ENCODE data around the gene WDR3.

Gene WDR3

DNA sequence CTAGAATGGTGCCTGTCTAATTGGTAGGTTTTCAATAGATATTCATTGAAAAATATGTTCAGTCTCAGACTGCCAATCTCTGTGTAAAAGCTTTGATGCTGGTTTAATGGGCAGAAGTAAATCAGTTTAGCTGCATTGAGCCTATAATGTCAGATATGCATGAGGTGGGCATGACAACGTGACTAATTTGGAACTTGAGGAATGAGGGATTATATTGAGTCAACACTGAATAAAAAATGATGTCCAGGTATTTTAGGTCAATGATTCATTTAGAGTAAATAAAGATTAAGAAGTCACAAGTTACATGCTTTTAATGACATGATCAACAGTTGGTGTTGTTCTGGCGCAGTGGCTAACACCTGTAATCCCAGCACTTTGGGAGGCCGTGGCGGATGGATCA, 3.0 kb downstream of the WDR3 start:
- no peak for DNase-seq (ENCODE audit: low read depth, low spot score)
- no peak overlapping the region for H3K4me3 ChIP-seq (ENCODE audit: low read length)

- no peak for DNase-seq (ENCODE audit: low read depth, low spot score)
- no peak overlapping the region for H3K4me3 ChIP-seq (ENCODE audit: low read length)
These were observed 4.2 kb downstream of the WDR3 start for GRCh38 chr1:117933769-117934168.

DNA sequence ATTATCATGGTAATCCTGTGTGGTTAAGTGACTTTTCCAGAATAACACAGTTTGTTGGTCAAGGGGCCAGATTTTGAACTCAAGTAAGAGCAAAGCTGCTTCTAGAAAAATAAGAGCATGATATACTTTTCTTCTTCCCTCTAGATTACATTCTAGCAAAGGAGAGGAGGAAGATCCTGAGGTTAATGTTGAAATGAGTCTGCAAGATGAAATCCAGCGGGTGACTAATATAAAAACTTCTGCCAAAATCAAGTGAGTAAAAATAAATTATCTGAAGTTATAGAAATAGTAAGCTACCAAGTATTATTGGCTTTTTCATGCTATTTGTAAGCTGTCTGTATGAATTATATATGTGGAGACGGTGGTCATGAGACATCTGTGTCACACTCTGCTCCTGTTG, 12.8 kb downstream of the WDR3 start:
- DNase-seq (ENCODE audit: low read depth, low spot score): no peak
- H3K4me3 ChIP-seq (ENCODE audit: low read length): no peak overlapping the region

GRCh38 chr1:117952386-117952785, 22.8 kb downstream of the WDR3 start:
- DNase-seq (ENCODE audit: low read depth, low spot score): no peak
- no peak overlapping the region for H3K4me3 ChIP-seq (ENCODE audit: low read length)

DNA sequence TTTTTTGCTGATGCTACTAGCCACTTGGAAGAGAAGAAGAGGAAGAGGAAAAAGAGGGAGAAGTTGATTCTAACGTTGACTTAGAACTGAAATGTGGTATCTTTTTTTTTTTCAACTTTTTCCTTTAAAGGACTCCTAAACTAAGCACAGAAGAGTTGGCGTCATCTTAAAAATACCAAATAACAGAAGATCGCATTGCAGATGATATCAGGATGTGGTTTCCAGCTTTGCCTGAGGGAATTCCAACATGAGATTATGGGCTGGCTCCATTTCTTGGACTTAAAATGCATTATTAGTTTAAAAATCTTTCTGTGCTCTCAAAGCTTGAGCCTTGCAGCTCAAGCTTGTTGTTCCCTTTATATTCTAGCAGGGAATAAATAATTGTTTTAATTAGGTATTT, 29.8 kb downstream of the WDR3 start:
- no peak overlapping the region for H3K4me3 ChIP-seq (ENCODE audit: low read length)
- DNase-seq (ENCODE audit: low read depth, low spot score): no peak

DNA sequence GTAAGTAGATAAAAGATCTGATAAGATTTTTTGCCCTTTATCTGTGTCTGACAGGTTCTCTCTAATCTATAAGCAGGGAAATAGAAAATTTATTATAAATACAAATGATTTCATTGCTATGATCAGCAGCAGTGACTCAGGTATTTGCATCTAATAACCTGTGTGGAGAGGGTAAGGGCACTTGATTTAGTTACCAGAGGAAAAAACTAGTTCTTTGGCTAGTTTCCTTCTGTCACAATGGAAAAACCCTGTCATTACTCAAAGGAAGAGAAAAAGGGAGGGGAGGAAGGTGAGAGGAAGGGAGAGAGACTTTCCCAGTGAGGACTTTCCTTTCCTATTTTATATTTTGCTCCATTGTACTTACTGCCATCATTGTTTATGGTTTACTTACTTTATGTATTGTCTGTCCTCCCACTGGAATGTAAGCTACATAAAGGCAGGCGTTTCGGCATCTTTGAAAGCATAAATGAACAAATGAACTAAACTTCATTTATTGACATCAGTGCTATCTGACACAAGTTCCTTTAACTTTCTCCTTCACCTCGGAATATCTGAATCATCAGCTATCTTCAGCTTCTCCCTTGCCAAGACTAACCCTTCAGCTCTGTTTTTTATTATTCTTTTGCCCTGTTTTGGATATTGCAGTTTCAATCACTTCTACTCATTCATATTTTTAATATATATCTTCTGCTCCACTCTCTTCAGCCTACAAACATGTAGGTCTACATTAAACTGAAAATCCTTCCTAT, 34.9 kb downstream of the WDR3 start:
- H3K4me3 ChIP-seq (ENCODE audit: low read length): no peak overlapping the region
- no peak for DNase-seq (ENCODE audit: low read depth, low spot score)

GRCh38 chr1:117967477-117967876, 37.9 kb downstream of the WDR3 start:
- DNase-seq (ENCODE audit: low read depth, low spot score): no peak

DNA sequence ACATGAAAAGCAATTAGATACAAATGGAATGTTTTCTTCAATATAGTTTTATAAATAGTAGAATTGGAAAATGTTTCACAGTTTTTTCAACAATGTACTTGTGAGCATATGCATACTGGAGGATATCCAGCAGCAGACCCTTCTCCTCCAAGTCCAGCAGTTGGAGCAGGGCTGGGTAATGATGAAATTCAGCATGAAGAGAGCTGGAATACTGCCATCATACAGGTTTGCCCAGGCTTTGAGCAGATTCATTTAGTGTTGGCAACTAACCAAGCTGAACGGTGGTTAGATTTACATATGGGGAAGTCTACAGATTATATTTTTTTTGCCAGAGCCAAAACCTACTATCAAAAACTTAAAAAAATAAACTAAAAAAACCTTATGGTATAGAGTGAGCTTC, 38.3 kb downstream of the WDR3 start:
- H3K4me3 ChIP-seq (ENCODE audit: low read length): no peak overlapping the region
- no peak for DNase-seq (ENCODE audit: low read depth, low spot score)

More at GRCh38 chr1:117967477-117967876, 37.9 kb downstream of the WDR3 start:
- no peak overlapping the region for H3K4me3 ChIP-seq (ENCODE audit: low read length)

DNA sequence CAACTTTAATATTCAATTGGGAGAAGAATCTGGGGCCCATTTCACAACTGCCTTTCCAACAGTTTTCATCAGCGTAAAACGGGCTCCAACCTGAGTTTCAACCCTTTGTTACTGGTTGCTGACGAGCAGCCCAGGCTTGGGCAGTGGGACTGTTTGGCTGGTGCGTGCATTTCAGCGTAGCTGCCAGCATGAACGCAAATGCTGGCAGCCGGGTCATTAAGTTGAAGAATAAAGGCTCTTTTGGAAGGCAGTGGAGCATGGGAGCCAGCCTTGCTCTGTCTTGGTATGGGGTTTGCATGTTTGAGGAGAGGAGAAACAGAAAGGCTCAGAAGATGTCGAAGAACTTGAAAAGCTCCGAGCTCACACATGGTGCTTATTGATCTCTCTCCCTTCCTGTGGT, 40.7 kb downstream of the WDR3 start:
- H3K4me3 ChIP-seq (ENCODE audit: low read length): no peak overlapping the region
- no peak for DNase-seq (ENCODE audit: low read depth, low spot score)

- DNase-seq (ENCODE audit: low read depth, low spot score): no peak
These were observed 42.2 kb downstream of the WDR3 start for GRCh38 chr1:117971777-117972176.

DNA sequence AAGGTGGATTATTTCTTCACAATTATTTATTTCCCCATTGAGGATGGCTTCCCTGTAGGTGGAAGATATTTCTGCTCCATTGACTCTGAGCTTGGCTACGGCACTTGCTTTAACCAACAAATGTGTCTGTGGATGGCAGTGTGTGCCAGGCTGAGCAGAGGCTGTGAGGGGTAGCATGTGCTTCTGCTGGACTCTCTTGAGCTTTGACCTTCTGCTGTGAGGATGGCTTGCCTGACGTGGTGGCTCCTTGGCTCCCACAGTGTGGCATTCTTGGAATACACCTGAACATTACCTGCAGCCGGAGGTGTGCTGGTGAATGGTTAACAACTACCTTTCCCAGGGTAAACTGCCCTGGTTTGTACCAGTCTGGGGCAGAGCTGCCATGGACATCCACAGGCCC, 46.8 kb downstream of the WDR3 start:
- no peak overlapping the region for H3K4me3 ChIP-seq (ENCODE audit: low read length)
- DNase-seq (ENCODE audit: low read depth, low spot score): no peak

More at GRCh38 chr1:117971777-117972176, 42.2 kb downstream of the WDR3 start:
- H3K4me3 ChIP-seq (ENCODE audit: low read length): no peak overlapping the region

- no peak for DNase-seq (ENCODE audit: low read depth, low spot score)
- H3K4me3 ChIP-seq (ENCODE audit: low read length): no peak overlapping the region
These were observed 52.1 kb downstream of the WDR3 start for GRCh38 chr1:117981455-117982192.

DNA sequence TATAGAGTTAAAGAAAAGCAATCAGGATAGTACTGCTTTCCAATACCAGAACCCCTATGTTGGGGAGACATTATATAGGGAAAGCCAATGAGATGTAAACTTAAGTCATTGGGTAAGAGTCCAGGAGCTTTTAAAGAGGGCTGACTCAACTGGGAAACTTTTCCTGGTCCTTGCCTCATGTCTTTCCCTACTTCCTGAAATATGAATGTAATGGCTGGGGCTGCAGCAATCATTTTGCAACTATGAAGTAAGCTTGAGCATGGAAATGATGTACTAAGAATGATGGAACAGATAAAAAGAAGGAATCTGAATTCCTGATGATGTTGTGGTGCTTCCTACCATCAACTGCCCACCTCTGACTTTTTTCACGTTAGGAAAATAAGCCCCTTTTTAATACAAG, 55.7 kb downstream of the WDR3 start:
- no peak overlapping the region for H3K4me3 ChIP-seq (ENCODE audit: low read length)
- no peak for DNase-seq (ENCODE audit: low read depth, low spot score)

- DNase-seq (ENCODE audit: low read depth, low spot score): no peak
- no peak overlapping the region for H3K4me3 ChIP-seq (ENCODE audit: low read length)
These were observed 56.4 kb downstream of the WDR3 start for GRCh38 chr1:117985973-117986372.

GRCh38 chr1:118004312-118004711, 74.8 kb downstream of the WDR3 start:
- DNase-seq (ENCODE audit: low read depth, low spot score): no peak
- no peak overlapping the region for H3K4me3 ChIP-seq (ENCODE audit: low read length)

GRCh38 chr1:118007391-118007790, 77.9 kb downstream of the WDR3 start:
- no peak overlapping the region for H3K4me3 ChIP-seq (ENCODE audit: low read length)
- DNase-seq (ENCODE audit: low read depth, low spot score): no peak

GRCh38 chr1:118008011-118008410, 78.5 kb downstream of the WDR3 start:
- DNase-seq (ENCODE audit: low read depth, low spot score): no peak
- no peak overlapping the region for H3K4me3 ChIP-seq (ENCODE audit: low read length)

- no peak for DNase-seq (ENCODE audit: low read depth, low spot score)
- H3K4me3 ChIP-seq (ENCODE audit: low read length): no peak overlapping the region
These were observed 83.1 kb downstream of the WDR3 start for GRCh38 chr1:118012515-118013124.

GRCh38 chr1:118013336-118013735, 83.8 kb downstream of the WDR3 start:
- no peak for DNase-seq (ENCODE audit: low read depth, low spot score)
- H3K4me3 ChIP-seq (ENCODE audit: low read length): no peak overlapping the region

DNA sequence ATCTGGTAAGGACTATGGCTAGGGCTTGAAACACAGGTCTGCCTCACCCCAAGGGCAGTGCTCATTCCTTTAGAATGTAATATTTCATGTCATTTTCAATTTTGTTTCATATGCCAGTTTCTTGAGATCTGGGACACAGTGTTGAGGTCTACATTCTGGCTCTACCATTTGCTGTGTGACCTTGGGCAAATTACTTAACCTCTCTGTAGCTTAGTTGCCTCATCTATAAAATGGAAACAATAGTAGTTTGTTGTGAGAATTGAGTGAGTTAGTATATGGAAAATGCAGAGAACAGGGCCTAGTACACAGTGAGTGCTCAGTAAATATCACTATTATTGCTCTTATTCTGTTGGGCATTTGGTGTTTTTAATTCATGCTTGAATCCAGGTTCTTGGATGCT, 84.4 kb downstream of the WDR3 start:
- no peak for DNase-seq (ENCODE audit: low read depth, low spot score)

More for the DNA sequence above, 84.4 kb downstream of the WDR3 start:
- no peak overlapping the region for H3K4me3 ChIP-seq (ENCODE audit: low read length)
